Coronary artery (tissue), 2 donors: ENCODE data around the gene PRDX6.
"Not testable (repeated sequence)": the region's sequence is repeated elsewhere in the genome, so short reads cannot be mapped to it uniquely, and the experiment has no call there.

Source experiments
- DNase-seq: peaks from one replicate; pipeline ENCODE4 v3.0.0-alpha.2; 2017; ENCODE audit warnings: low spot score
- H3K27ac ChIP-seq, 2 donors: fragments of 200-600 bp; sonication (generic); one replicate each; pipeline ENCODE4 v1.5.1; 2016 to 2019
- H3K4me3 ChIP-seq: fragments of 200-600 bp; sonication (generic); 2 replicates; pipeline ENCODE4 v1.5.1; 2016; ENCODE audit warnings: mild to moderate bottlenecking, moderate library complexity
- CTCF ChIP-seq: fragments of 200-600 bp; sonication (generic); IDR thresholded peaks from one replicate; pipeline ENCODE4 v1.5.1; 2019; ENCODE audit warnings: antibody characterized with exemption

PRDX6 gene

DNA sequence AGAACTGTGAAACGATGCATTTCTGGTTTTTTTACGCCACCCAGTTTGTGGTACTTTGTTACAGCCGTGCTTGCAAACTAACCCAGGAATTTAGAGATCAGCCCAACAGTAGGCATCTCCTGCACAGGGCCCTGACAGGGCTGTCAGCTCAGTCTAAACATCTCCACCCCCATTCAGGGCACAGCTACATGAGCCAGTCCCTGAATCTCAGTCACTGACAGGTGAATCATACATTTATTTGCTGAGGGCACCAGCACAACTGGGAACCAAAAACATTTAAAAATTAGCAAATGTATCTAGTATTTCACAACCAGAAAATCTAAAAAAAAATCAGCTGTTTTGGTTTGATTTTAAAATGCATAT, 30.7 kb downstream of the PRDX6 start:
- no peak overlapping the region for H3K27ac ChIP-seq
- DNase-seq: no peak

GRCh38 chr1:173508541-173508940, 31.4 kb downstream of the PRDX6 start:
- Histone ChIP-seq H3K27ac (no peak overlapping the region), H3K4me3 (no peak overlapping the region)
- no peak for TF ChIP-seq CTCF
- no peak for DNase-seq

More for the DNA sequence above, 30.7 kb downstream of the PRDX6 start:
- no peak for TF ChIP-seq CTCF
- H3K4me3 ChIP-seq: no peak overlapping the region

GRCh38 chr1:173509797-173510196, 32.7 kb downstream of the PRDX6 start:
- DNase-seq: no peak
- H3K4me3 ChIP-seq: no peak overlapping the region
- H3K27ac ChIP-seq: no peak overlapping the region
- no peak for TF ChIP-seq CTCF

DNA sequence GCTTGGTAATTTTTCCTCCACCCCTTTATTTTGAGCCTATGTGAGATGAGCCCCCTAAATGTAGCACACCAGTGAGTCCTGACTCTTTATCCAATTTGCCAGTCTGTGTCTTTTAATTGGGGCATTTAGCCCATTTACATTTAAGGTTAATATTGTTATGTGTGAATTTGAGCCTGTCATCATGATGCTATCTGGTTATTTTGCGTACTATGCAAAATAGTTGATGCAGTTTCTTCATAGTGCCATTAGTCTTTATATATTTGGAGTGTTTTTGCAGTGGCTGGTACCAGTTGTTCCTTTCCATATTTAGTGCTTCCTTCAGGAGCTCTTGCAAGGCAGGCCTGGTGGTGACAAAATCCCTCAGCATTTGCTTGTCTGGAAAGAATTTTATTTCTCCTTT, 37.4 kb downstream of the PRDX6 start:
- not testable (repeated sequence) for DNase-seq, H3K4me3 ChIP-seq, H3K27ac ChIP-seq

DNA sequence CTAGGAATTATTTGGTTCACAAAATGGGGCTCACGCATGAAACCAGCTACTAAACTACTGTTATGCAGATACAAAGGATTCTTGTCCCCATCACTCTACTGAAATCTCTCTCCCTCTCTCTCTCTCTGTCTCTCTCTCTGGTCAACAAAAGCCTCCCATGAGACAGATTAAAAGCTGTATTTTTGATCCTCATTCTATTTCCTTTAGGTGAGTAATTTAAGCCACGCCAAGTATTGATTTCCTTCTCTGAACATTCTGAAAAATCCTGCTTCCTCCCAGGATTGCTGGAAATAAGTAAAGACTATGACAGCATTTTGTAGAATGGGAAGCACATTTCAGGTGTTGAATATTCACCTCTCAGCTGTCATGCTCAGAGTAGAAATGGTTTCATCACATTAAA, 43.7 kb downstream of the PRDX6 start:
- DNase-seq: no peak
- H3K27ac ChIP-seq: no peak overlapping the region
- no peak overlapping the region for H3K4me3 ChIP-seq
- TF ChIP-seq CTCF: no peak

GRCh38 chr1:173523329-173523728, 46.2 kb downstream of the PRDX6 start:
- H3K4me3 ChIP-seq: no peak overlapping the region
- H3K27ac ChIP-seq: no peak overlapping the region
- no peak for DNase-seq
- TF ChIP-seq CTCF: no peak

DNA sequence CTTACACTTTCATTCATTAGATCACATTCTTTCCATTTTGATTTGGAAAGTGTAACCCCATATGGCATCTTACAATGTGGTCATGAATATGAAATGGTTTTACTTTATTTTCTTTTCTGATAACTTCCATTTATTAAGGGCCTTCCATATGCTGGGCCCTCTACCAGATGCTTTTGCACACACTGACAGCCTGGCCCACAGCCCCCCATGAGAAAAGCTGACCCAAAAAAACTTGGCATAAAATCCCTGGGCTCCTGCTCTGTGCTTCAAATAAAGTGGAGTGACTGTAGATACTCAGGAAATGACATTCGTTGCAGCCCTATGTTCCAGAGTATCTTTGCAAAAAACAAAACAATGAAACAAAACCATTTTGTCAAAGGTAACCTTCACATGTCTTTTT, 48.8 kb downstream of the PRDX6 start:
- no peak for DNase-seq
- Histone ChIP-seq H3K4me3 (no peak overlapping the region), H3K27ac (no peak overlapping the region)
- TF ChIP-seq CTCF: no peak
